IMR-90 (cell line): Measurements from ENCODE around the gene OAF. TPM values are rescaled to one million over a fixed set of nuclear protein-coding genes. Genes with fewer than 3 reads are reported as not detected.

Experiments used
- ATAC-seq: fragments of 200-7000 bp; cut with Tn5 transposase; 2 replicates; pipeline ENCODE4 v1.9.1; 2020; ENCODE audit warnings: low read depth, mild to moderate bottlenecking, moderate library complexity
- BruUV-seq: library from RNA; stranded (reverse); fragments of 400-500 nt; replicated peaks from 2 replicates; lab custom pipeline; 2021; lab: Mats Ljungman, UMichigan
- CTCF ChIA-PET: fragments of 300-600 bp; formaldehyde crosslinking; extraction: SDS; loops from one replicate; lab custom pipeline; 2021; ENCODE audit warnings: antibody characterized with exemption; lab: Yijun Ruan, JAX
- POLR2A ChIA-PET: fragments of 300-600 bp; sonication (Branson Sonifier 250); formaldehyde crosslinking; loops from one replicate; lab custom pipeline; 2022; ENCODE audit warnings: antibody characterized with exemption; ENCODE audit not compliant: unreplicated experiment; lab: Charles Lee
- DNase-seq: peaks from one replicate; pipeline ENCODE4 v3.0.0; 2013
- H2AFZ ChIP-seq: replicated peaks from 2 replicates; pipeline ENCODE3; 2013; ENCODE audit warnings: low read length, mild to moderate bottlenecking; ENCODE audit not compliant: poor library complexity
- H2AK5ac ChIP-seq: 2 replicates; pipeline ENCODE4 v1.6.1; 2013; ENCODE audit warnings: low read depth, low read length, inconsistent platforms
- H2AK9ac ChIP-seq: replicated peaks from 2 replicates; pipeline ENCODE3; 2013; ENCODE audit warnings: mild to moderate bottlenecking, low read depth, low read length, moderate library complexity; ENCODE audit not compliant: poor library complexity
- H2BK120ac ChIP-seq: 2 replicates; pipeline ENCODE4 v1.6.1; 2013; ENCODE audit warnings: low read depth, low read length, inconsistent platforms
- H2BK15ac ChIP-seq: 3 replicates; pipeline ENCODE4 v1.6.1; 2013; ENCODE audit warnings: low read depth, low read length, inconsistent platforms
- H2BK20ac ChIP-seq: 2 replicates; pipeline ENCODE4 v1.6.1; 2013; ENCODE audit warnings: low read depth, mild to moderate bottlenecking, inconsistent platforms, low read length, moderate library complexity
- H2BK5ac ChIP-seq: 2 replicates; pipeline ENCODE4 v1.6.1; 2013; ENCODE audit warnings: mild to moderate bottlenecking, low read depth, low read length, inconsistent platforms; ENCODE audit not compliant: poor library complexity, severe bottlenecking
- H3K14ac ChIP-seq: replicated peaks from 2 replicates; pipeline ENCODE4 v1.6.1; 2013; ENCODE audit warnings: low read depth, low read length, inconsistent platforms
- H3K18ac ChIP-seq: 2 replicates; pipeline ENCODE4 v1.6.1; 2013; ENCODE audit warnings: low read depth, low read length, control low read depth
- H3K23ac ChIP-seq: 2 replicates; pipeline ENCODE4 v1.6.1; 2013; ENCODE audit warnings: low read depth, low read length, inconsistent platforms
- H3K27ac ChIP-seq: 2 replicates; pipeline ENCODE4 v1.5.1; 2013; ENCODE audit warnings: mild to moderate bottlenecking, control low read depth, low read length; ENCODE audit not compliant: insufficient read depth
- H3K27me3 ChIP-seq: 2 replicates; pipeline ENCODE4 v1.6.1; 2013; ENCODE audit warnings: low read length; ENCODE audit not compliant: control insufficient read depth, insufficient read depth
- H3K36me3 ChIP-seq: 2 replicates; pipeline ENCODE4 v1.6.1; 2013; ENCODE audit warnings: low read length, mixed read lengths; ENCODE audit not compliant: control insufficient read depth, insufficient read depth
- H3K4ac ChIP-seq: 2 replicates; pipeline ENCODE4 v1.6.1; 2013; ENCODE audit warnings: low read depth, low read length, inconsistent platforms
- H3K4me1 ChIP-seq: 2 replicates; pipeline ENCODE4 v1.6.1; 2013; ENCODE audit warnings: low read length, mixed read lengths; ENCODE audit not compliant: control insufficient read depth, insufficient read depth
- H3K4me2 ChIP-seq: 2 replicates; pipeline ENCODE4 v1.6.1; 2013; ENCODE audit warnings: low read depth, mild to moderate bottlenecking, control low read depth, low read length, moderate library complexity
- H3K4me3 ChIP-seq: 2 replicates; pipeline ENCODE4 v1.5.1; 2013; ENCODE audit warnings: low read depth, mild to moderate bottlenecking, control low read depth, low read length, moderate library complexity; ENCODE audit not compliant: insufficient read depth
- H3K56ac ChIP-seq: 2 replicates; pipeline ENCODE4 v1.6.1; 2013; ENCODE audit warnings: low read length, inconsistent platforms; ENCODE audit not compliant: insufficient read depth; ENCODE audit errors: extremely low read depth
- H3K79me1 ChIP-seq, 2 experiments: 2 replicates each; pipeline ENCODE4 v1.6.1; 2013; ENCODE audit warnings: low read length in 2 of 2, inconsistent platforms in 1 of 2, low read depth in 1 of 2
- H3K9ac ChIP-seq: 2 replicates; pipeline ENCODE4 v1.6.1; 2013; ENCODE audit warnings: low read depth, low read length, control low read depth
- H3K9me1 ChIP-seq: 2 replicates; pipeline ENCODE4 v1.6.1; 2013; ENCODE audit warnings: low read length, inconsistent platforms; ENCODE audit not compliant: insufficient read depth
- H3K9me3 ChIP-seq: 2 replicates; pipeline ENCODE4 v1.6.1; 2013; ENCODE audit warnings: low read length; ENCODE audit not compliant: control insufficient read depth, insufficient read depth
- H4K20me1 ChIP-seq: 2 replicates; pipeline ENCODE4 v1.6.1; 2013; ENCODE audit warnings: low read length, inconsistent platforms; ENCODE audit not compliant: insufficient read depth
- H4K5ac ChIP-seq: 2 replicates; pipeline ENCODE4 v1.6.1; 2013; ENCODE audit warnings: mild to moderate bottlenecking, low read depth, low read length, control low read depth
- H4K8ac ChIP-seq, 2 experiments: 2 replicates each; pipeline ENCODE4 v1.6.1; 2013; ENCODE audit warnings: low read depth in 2 of 2, low read length in 2 of 2, control low read depth in 1 of 2, inconsistent platforms in 1 of 2
- H4K91ac ChIP-seq: 2 replicates; pipeline ENCODE4 v1.6.1; 2013; ENCODE audit warnings: low read depth, low read length, inconsistent platforms; ENCODE audit not compliant: insufficient read depth
- BHLHE40 ChIP-seq: fragments of 150-350 bp; IDR thresholded peaks from 2 replicates; pipeline ENCODE4 v1.6.1; 2016; ENCODE audit warnings: mild to moderate bottlenecking, low read depth, low read length
- CEBPB ChIP-seq: IDR thresholded peaks from 2 replicates; pipeline ENCODE4 v1.6.1; 2012; ENCODE audit warnings: low read depth, low read length, improper control_type of control experiment
- CHD1 ChIP-seq: IDR thresholded peaks from 2 replicates; pipeline ENCODE4 v1.6.1; 2012; ENCODE audit warnings: low read depth, low read length, improper control_type of control experiment
- FOS ChIP-seq: fragments of 150-350 bp; IDR thresholded peaks from 2 replicates; pipeline ENCODE4 v1.6.1; 2016; ENCODE audit warnings: low read depth, low read length
- MAFK ChIP-seq: IDR thresholded peaks from 2 replicates; pipeline ENCODE4 v1.6.1; 2012; ENCODE audit warnings: low read depth, low read length, improper control_type of control experiment
- MAZ ChIP-seq: IDR thresholded peaks from 2 replicates; pipeline ENCODE4 v1.6.1; 2012; ENCODE audit warnings: low read depth, mild to moderate bottlenecking, low read length, improper control_type of control experiment, moderate library complexity, borderline replicate concordance
- MXI1 ChIP-seq: IDR thresholded peaks from 2 replicates; pipeline ENCODE4 v1.6.1; 2012; ENCODE audit warnings: low read depth, mild to moderate bottlenecking, low read length, moderate library complexity, borderline replicate concordance
- NFE2L2 ChIP-seq: fragments of 150-350 bp; IDR thresholded peaks from 2 replicates; pipeline ENCODE4 v1.6.1; 2016; ENCODE audit warnings: low read depth, mild to moderate bottlenecking, low read length
- POLR2A ChIP-seq: IDR thresholded peaks from 2 replicates; pipeline ENCODE4 v1.6.1; 2012; ENCODE audit warnings: mild to moderate bottlenecking, low read depth, low read length
- RAD21 ChIP-seq: IDR thresholded peaks from 2 replicates; pipeline ENCODE4 v1.6.1; 2012; ENCODE audit warnings: low read length, improper control_type of control experiment
- RCOR1 ChIP-seq: IDR thresholded peaks from 2 replicates; pipeline ENCODE4 v1.6.1; 2012; ENCODE audit warnings: mild to moderate bottlenecking, low read length, improper control_type of control experiment; ENCODE audit not compliant: insufficient replicate concordance
- RFX5 ChIP-seq: IDR thresholded peaks from 2 replicates; pipeline ENCODE4 v1.8.0; 2012; ENCODE audit warnings: low read depth, mild to moderate bottlenecking, low read length, moderate library complexity
- SMC3 ChIP-seq: fragments of 150-350 bp; IDR thresholded peaks from 2 replicates; pipeline ENCODE4 v1.6.1; 2016; ENCODE audit warnings: low read depth, mild to moderate bottlenecking, antibody characterized with exemption, low read length, moderate library complexity
- USF2 ChIP-seq: fragments of 150-350 bp; IDR thresholded peaks from 2 replicates; pipeline ENCODE4 v1.6.1; 2017; ENCODE audit warnings: mild to moderate bottlenecking, antibody characterized with exemption, low read length, low read depth
- WGBS, 2 experiments: methylation state at CpG; one replicate each; pipeline versions ENCODE4 v1.1.5 to v1.1.7; 2013; ENCODE audit warnings: missing lambda C conversion rate in 2 of 2; ENCODE audit not compliant: insufficient read length in 1 of 2; ENCODE audit errors: extremely low coverage in 2 of 2; 5-methylcytosine and 5-hydroxymethylcytosine counted together
- dilution Hi-C: fragments of 300-500 bp; cut with HindIII; formaldehyde crosslinking; loops from one replicate; pipeline ENCODE4 v1.14.3; 2018; ENCODE audit warnings: low sequenced_read_pairs; ENCODE audit not compliant: unreplicated experiment
- in situ Hi-C: fragments of 300-500 bp; cut with MboI; formaldehyde crosslinking; loops from 3 replicates; pipeline ENCODE4 v1.14.3; 2019; ENCODE audit warnings: low sequenced_read_pairs, inconsistent platforms, mixed read lengths
- intact Hi-C: fragments of 100-400 bp; cut with micrococcal nuclease; formaldehyde crosslinking; loops from 2 replicates; pipeline ENCODE4 v1.10.0; 2022
- polyA plus RNA-seq, 3 experiments: library from polyadenylated mRNA; depleted of rRNA; stranded (reverse); fragments of >200 nt; gene quantifications; 2 replicates each; pipeline ENCODE4 v1.2.3, GENCODE V29; 2012; ENCODE audit warnings: low replicate concordance in 1 of 3
- total RNA-seq: library from RNA; depleted of rRNA; stranded (reverse); fragments of >200 nt; gene quantifications from 2 replicates; pipeline ENCODE4 v1.2.3, GENCODE V29; 2012
- TF ChIP-seq, protein P1 (sequence below): conservative IDR thresholded peaks from 2 replicates; pipeline ENCODE4 v1.5.1; 2012; ENCODE audit warnings: mild to moderate bottlenecking, low read depth, low read length, improper control_type of control experiment

The OAF gene
- total and polyA plus RNA-seq, 2 of the 4 experiments (the other 2 are of a cell fraction), result 9.9 to 42.0 TPM

GRCh38 chr11:120168960-120169681 lies 41.7 kb upstream of the OAF start:
- ChIA-PET POLR2A (interaction anchor here (0.6 kb wide), 2 partner anchors 42 to 737 kb away, joined by 5 to 6 read pairs; no protein-coding TSS in a partner anchor), CTCF (interaction anchor here (0.6 to 1.5 kb wide), 6 partner anchors 13 to 134 kb away, joined by 3 to 8 read pairs (median 3); no protein-coding TSS in a partner anchor)
- Histone ChIP-seq H3K4me1 (no peaks in the 10 kb centered on the region; the same call in 1 of the 2 replicates), H2AFZ (peak overlapping the region; percentile 96), H3K14ac (no peak overlapping the region), H3K18ac (no peak overlapping the region), H3K4me2 (peak overlapping the region; percentile 80), H2BK15ac (no peak overlapping the region), H3K36me3 (no peaks in the 10 kb centered on the region), H3K9ac (0 out of 2 replicates have a peak overlapping the region, but pooled peaks have one; percentile 12), H2BK5ac (no peak overlapping the region), H4K5ac (no peak overlapping the region; the same call in 1 of the 2 replicates), H4K8ac (peak overlapping the region in 1 of 2 experiments; percentile 35; a peak in 2 of 4 replicates), H3K9me1 (0 out of 2 replicates have a peak, but pooled peaks cover 3% of the 10 kb centered on the region), H4K91ac (no peak overlapping the region), H3K9me3 (no peaks in the 10 kb centered on the region), H3K23ac (no peak overlapping the region), H2AK9ac (peak overlapping the region; percentile 79), H3K56ac (no peak overlapping the region), H2BK20ac (no peak overlapping the region), H2BK120ac (no peak overlapping the region), H2AK5ac (no peak overlapping the region), H4K20me1 (no peaks in the 10 kb centered on the region), H3K4ac (no peak overlapping the region; the same call in 1 of the 2 replicates), H3K79me1 (no peaks in the 10 kb centered on the region), H3K27ac (no peak overlapping the region), H3K4me3 (peak overlapping the region; percentile 49), H3K27me3 (peaks cover 48% of the 10 kb centered on the region)
- in situ Hi-C loops (no loop called here), dilution Hi-C loops (no loop called here), intact Hi-C loops (loop anchor here (1.0 kb wide), 2 partner anchors 503 to 688 kb away; no protein-coding TSS in a partner anchor)
- peak; percentile 45 for DNase-seq
- no TSS peak for BruUV-seq
- peak; percentile 94 for ATAC-seq
- peak; percentile 44; the same call in 1 of the 2 replicates for TF ChIP-seq MAZ
- TF ChIP-seq BHLHE40, result no peak
- TF ChIP-seq CEBPB, result no peak
- TF ChIP-seq POLR2A, result no peak
- TF ChIP-seq CHD1, result no peak
- TF ChIP-seq MAFK, result no peak
- TF ChIP-seq RAD21, result peak; percentile 40
- no peak for TF ChIP-seq USF2
- peak; percentile 36; the same call in 1 of the 2 replicates for TF ChIP-seq SMC3
- TF ChIP-seq FOS, result no peak
- no peak for TF ChIP-seq NFE2L2
- TF ChIP-seq MXI1, result no peak
- TF ChIP-seq, protein P1, sequence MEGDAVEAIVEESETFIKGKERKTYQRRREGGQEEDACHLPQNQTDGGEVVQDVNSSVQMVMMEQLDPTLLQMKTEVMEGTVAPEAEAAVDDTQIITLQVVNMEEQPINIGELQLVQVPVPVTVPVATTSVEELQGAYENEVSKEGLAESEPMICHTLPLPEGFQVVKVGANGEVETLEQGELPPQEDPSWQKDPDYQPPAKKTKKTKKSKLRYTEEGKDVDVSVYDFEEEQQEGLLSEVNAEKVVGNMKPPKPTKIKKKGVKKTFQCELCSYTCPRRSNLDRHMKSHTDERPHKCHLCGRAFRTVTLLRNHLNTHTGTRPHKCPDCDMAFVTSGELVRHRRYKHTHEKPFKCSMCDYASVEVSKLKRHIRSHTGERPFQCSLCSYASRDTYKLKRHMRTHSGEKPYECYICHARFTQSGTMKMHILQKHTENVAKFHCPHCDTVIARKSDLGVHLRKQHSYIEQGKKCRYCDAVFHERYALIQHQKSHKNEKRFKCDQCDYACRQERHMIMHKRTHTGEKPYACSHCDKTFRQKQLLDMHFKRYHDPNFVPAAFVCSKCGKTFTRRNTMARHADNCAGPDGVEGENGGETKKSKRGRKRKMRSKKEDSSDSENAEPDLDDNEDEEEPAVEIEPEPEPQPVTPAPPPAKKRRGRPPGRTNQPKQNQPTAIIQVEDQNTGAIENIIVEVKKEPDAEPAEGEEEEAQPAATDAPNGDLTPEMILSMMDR, result peak; percentile 83
- no peak for TF ChIP-seq RFX5
- no peak for TF ChIP-seq RCOR1
- 3% methylated on average over 40 of the region's 71 CpGs; no CpG with 5 or more reads in 1 of the 2 experiments for WGBS, 2 experiments
